IPS-20b (cell line): ENCODE measurements around the gene C6orf47.
A peak's percentile ranks its signal among the peaks of the same experiment; 100 is the strongest.

Source experiments
- H3K27ac ChIP-seq: one replicate; pipeline ENCODE4 v1.5.1; 2013; ENCODE audit warnings: low read length
- H3K27me3 ChIP-seq: 2 replicates; pipeline ENCODE4 v1.6.1; 2013; ENCODE audit warnings: mild to moderate bottlenecking, low read length, inconsistent platforms; ENCODE audit not compliant: insufficient read depth
- H3K36me3 ChIP-seq: 2 replicates; pipeline ENCODE4 v1.6.1; 2013; ENCODE audit warnings: low read depth, mild to moderate bottlenecking, inconsistent platforms, low read length, moderate library complexity; ENCODE audit not compliant: insufficient read depth
- H3K4me1 ChIP-seq: 2 replicates; pipeline ENCODE4 v1.6.1; 2013; ENCODE audit warnings: mild to moderate bottlenecking, control low read depth, inconsistent platforms, low read length, moderate library complexity; ENCODE audit not compliant: insufficient read depth
- H3K4me3 ChIP-seq: 2 replicates; pipeline ENCODE4 v1.5.1; 2013; ENCODE audit warnings: mild to moderate bottlenecking, low read length, inconsistent platforms
- H3K9ac ChIP-seq: 2 replicates; pipeline ENCODE4 v1.6.1; 2013; ENCODE audit warnings: low read depth, mild to moderate bottlenecking, inconsistent platforms, low read length, moderate library complexity
- H3K9me3 ChIP-seq: 2 replicates; pipeline ENCODE4 v1.6.1; 2013; ENCODE audit warnings: mild to moderate bottlenecking, low read depth, low read length, inconsistent platforms; ENCODE audit not compliant: insufficient read depth

The C6orf47 gene

GRCh38 chr6:31683591-31683990 lies 23.0 kb upstream of the C6orf47 start:
- Histone ChIP-seq H3K27me3 (peaks cover 22% of the 10 kb centered on the region), H3K27ac (no peak overlapping the region), H3K36me3 (peaks cover 27% of the 10 kb centered on the region), H3K9me3 (no peaks in the 10 kb centered on the region), H3K4me3 (peak overlapping the region; percentile 75), H3K9ac (no peak overlapping the region), H3K4me1 (no peaks in the 10 kb centered on the region)

DNA sequence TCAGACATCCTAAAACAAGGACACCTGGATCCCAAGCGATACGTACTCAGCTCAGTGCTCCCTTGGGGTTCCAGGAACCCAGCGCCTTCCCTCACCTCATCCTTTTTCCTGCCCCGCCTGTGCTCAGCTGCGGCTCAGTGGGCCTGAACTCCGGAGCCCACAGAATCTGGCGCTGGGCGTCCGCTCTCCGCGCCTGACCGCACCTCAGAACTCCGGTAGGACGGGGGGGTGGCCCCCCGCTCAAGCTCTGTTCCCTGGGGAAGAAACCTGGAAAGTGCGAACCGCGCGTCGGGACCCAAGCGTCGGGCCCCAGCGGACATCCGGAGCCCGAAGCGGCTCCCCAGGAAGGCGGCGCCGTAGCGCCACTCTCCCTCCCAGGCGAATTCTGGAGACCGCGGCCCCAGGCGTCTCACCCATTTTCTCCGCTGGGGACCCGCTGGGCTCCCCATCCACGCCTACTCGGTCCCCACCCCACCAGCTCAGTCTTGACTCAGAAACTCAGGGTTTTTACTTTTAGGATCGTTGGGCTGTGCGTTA lies 20.6 kb upstream of the C6orf47 start:
- Histone ChIP-seq H3K4me3 (peak overlapping the region; percentile 64), H3K9me3 (no peaks in the 10 kb centered on the region), H3K27ac (no peak overlapping the region), H3K9ac (0 out of 2 replicates have a peak overlapping the region, but pooled peaks have one; percentile 38), H3K27me3 (peaks cover 22% of the 10 kb centered on the region), H3K36me3 (peaks cover 4% of the 10 kb centered on the region), H3K4me1 (no peaks in the 10 kb centered on the region)

- Histone ChIP-seq H3K27ac (no peak within 1 kb of the TSS), H3K9me3 (no peaks in the 10 kb centered on the region), H3K27me3 (peaks cover 22% of the 10 kb centered on the region), H3K36me3 (no peaks in the 10 kb centered on the region), H3K4me3 (peak within 1 kb of the TSS; percentile 64), H3K4me1 (no peaks in the 10 kb centered on the region), H3K9ac (peak within 1 kb of the TSS; percentile 38; the same call in 1 of the 2 replicates)
These were observed 19.9 kb upstream of the C6orf47 start, which contains the start of gene LY6G5C for GRCh38 chr6:31680226-31681134. LY6G5C (minus strand) TSS chr6:31681067; CDS start chr6:31680373, 694 bp downstream.

GRCh38 chr6:31677955-31678354 lies 17.4 kb upstream of the C6orf47 start:
- Histone ChIP-seq H3K4me1 (no peaks in the 10 kb centered on the region), H3K27ac (no peak overlapping the region), H3K27me3 (peaks cover 22% of the 10 kb centered on the region), H3K36me3 (no peaks in the 10 kb centered on the region; the same call in 1 of the 2 replicates), H3K4me3 (no peak overlapping the region), H3K9ac (no peak overlapping the region), H3K9me3 (no peaks in the 10 kb centered on the region)

- H3K36me3 ChIP-seq, result peaks cover 8% of the 10 kb centered on the region
- peaks cover 12% of the 10 kb centered on the region for H3K27me3 ChIP-seq
- no peak overlapping the region for H3K4me3 ChIP-seq
- no peaks in the 10 kb centered on the region for H3K9me3 ChIP-seq
- H3K4me1 ChIP-seq, result no peaks in the 10 kb centered on the region
- H3K9ac ChIP-seq, result no peak overlapping the region
- no peak overlapping the region for H3K27ac ChIP-seq
These were observed 16.3 kb upstream of the C6orf47 start for GRCh38 chr6:31676904-31677303.

DNA sequence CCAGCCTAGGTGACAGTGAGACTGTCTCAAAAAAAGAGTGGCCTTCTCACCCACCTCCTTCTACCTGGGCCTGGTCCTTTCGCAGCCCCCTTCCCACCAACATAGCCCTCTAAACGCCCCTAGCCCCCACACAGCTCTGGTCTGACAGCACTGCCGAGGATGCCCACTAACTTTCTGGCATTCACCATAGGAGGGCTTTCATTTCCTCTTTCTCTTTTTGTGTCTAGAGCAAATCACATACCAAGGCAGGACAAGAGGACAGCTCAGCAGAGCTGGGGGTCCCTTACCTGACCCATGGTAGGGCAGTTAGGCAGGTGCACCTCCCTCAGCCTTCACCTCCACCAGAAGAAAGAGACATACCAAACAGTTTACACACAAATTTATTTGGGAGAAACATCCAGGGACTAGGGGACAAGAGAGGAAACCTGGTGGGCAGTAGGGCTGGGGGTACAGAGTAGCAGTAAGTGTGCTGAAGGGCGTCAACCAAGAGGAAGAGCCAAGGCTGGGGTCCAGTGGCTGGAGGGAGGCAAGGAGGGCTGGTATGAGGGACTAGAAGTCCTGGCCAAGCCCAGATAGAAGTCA lies 15.8 kb upstream of the C6orf47 start:
- Histone ChIP-seq H3K27me3 (peaks cover 7% of the 10 kb centered on the region), H3K4me3 (no peak overlapping the region), H3K36me3 (peaks cover 13% of the 10 kb centered on the region), H3K9ac (no peak overlapping the region), H3K9me3 (no peaks in the 10 kb centered on the region), H3K27ac (no peak overlapping the region), H3K4me1 (no peaks in the 10 kb centered on the region)

DNA sequence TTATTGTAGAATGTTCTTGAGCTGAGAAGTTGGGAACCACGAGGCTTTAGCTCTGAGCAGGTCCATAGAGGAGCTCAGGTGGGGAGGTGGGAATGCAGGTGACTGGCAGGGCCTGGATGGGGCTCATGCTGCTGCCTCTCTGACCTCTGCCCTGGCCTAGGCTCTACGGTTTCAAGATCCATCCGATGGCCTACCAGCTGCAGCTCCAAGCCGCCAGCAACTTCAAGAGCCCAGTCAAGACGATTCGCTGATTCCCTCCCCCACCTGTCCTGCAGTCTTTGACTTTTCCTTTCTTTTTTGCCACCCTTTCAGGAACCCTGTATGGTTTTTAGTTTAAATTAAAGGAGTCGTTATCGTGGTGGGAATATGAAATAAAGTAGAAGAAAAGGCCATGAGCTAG lies 9.1 kb upstream of the C6orf47 start, which contains the start of gene LY6G5B:
Gene LY6G5B (plus strand): TSS at position 301 of the 400 bp plus-strand sequence. CDS start 975 bp downstream, outside the sequence.
- H3K9ac ChIP-seq, result no peak within 1 kb of the TSS

GRCh38 chr6:31666337-31666965 lies 5.9 kb upstream of the C6orf47 start:
- Histone ChIP-seq H3K36me3 (peaks cover 72% of the 10 kb centered on the region), H3K4me3 (peak overlapping the region; percentile 96), H3K4me1 (peaks cover 3% of the 10 kb centered on the region; the same call in 1 of the 2 replicates), H3K9ac (peak overlapping the region; percentile 89), H3K27me3 (no peaks in the 10 kb centered on the region), H3K9me3 (no peaks in the 10 kb centered on the region), H3K27ac (peak overlapping the region; percentile 23)

More for the DNA sequence above, 9.1 kb upstream of the C6orf47 start, which contains the start of gene LY6G5B:
- Histone ChIP-seq H3K4me1 (no peaks in the 10 kb centered on the region), H3K27ac (no peak within 1 kb of the TSS), H3K4me3 (no peak within 1 kb of the TSS), H3K36me3 (peaks cover 60% of the 10 kb centered on the region), H3K27me3 (no peaks in the 10 kb centered on the region), H3K9me3 (no peaks in the 10 kb centered on the region)

- H3K27ac ChIP-seq, result peak within 1 kb of the TSS; percentile 98
- no peaks in the 10 kb centered on the region for H3K9me3 ChIP-seq
- peak within 1 kb of the TSS; percentile 96 for H3K4me3 ChIP-seq
- peaks cover 67% of the 10 kb centered on the region for H3K36me3 ChIP-seq
- peak within 1 kb of the TSS; percentile 98 for H3K9ac ChIP-seq
- peaks cover 3% of the 10 kb centered on the region; the same call in 1 of the 2 replicates for H3K4me1 ChIP-seq
- H3K27me3 ChIP-seq, result no peaks in the 10 kb centered on the region
These were observed 5.1 kb upstream of the C6orf47 start, which contains the start of gene CSNK2B for GRCh38 chr6:31665501-31666336. CSNK2B (plus strand) TSS chr6:31666080; CDS start chr6:31666832, 752 bp downstream.

- H3K27ac ChIP-seq, result peak within 1 kb of the TSS; percentile 98
- H3K4me3 ChIP-seq, result peak within 1 kb of the TSS; percentile 96
- no peaks in the 10 kb centered on the region for H3K27me3 ChIP-seq
- peaks cover 5% of the 10 kb centered on the region; the same call in 1 of the 2 replicates for H3K4me1 ChIP-seq
- peak within 1 kb of the TSS; percentile 98 for H3K9ac ChIP-seq
- H3K9me3 ChIP-seq, result no peaks in the 10 kb centered on the region
- peaks cover 60% of the 10 kb centered on the region for H3K36me3 ChIP-seq
These were observed 4.4 kb upstream of the C6orf47 start, which contains the start of gene GPANK1 for GRCh38 chr6:31664790-31665500. GPANK1 (minus strand) TSS chr6:31664997; CDS start chr6:31664478, 519 bp downstream.
